Activated naive CD8-positive, alpha-beta T cell treated with anti-CD3 and anti-CD28 coated beads, Interleukin-2, amount 50 U/mL, for 24 hours (primary cell): ENCODE data around the gene PTCHD1.

ENCODE experiments used
- ATAC-seq: fragments of 150-1000 bp; cut with Tn5 transposase; one replicate; pipeline ENCODE4 v1.10.0; 2021
- DNase-seq: peaks from one replicate; pipeline ENCODE4 v3.0.0; 2021
- H3K27ac Mint-ChIP-seq: one replicate; pipeline ENCODE4 v1.8.0; 2021; ENCODE audit warnings: mild to moderate bottlenecking, mixed read lengths
- H3K27me3 Mint-ChIP-seq: one replicate; pipeline ENCODE4 v1.8.0; 2021; ENCODE audit warnings: mixed read lengths
- H3K36me3 Mint-ChIP-seq: one replicate; pipeline ENCODE4 v1.8.0; 2021; ENCODE audit warnings: low read depth, mixed read lengths
- H3K4me1 Mint-ChIP-seq: one replicate; pipeline ENCODE4 v1.8.0; 2021; ENCODE audit warnings: mixed read lengths
- H3K4me3 Mint-ChIP-seq: one replicate; pipeline ENCODE4 v1.8.0; 2021; ENCODE audit warnings: mild to moderate bottlenecking, moderate library complexity, mixed read lengths
- H3K9me3 Mint-ChIP-seq: one replicate; pipeline ENCODE4 v1.8.0; 2021; ENCODE audit warnings: mixed read lengths

Gene PTCHD1

DNA sequence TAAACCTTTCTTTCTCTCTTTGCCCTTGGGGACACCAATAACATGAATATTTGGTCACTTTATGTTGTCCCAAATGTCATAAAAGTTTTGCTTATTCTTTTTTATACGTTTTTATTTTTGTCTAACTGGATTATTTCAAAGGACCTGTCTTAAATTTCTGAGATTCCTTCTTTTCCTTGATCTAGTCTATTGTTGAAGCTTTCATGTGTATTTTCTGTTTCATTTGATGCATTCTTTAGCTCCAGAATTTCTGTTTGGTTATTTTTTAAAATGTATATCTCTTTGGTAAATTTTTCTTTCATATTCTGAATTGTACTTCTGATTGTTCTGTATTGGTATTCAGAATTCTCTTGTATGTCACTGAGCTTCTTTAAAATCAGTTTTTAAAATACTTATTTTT, 88.3 kb downstream of the PTCHD1 start:
- no peak for DNase-seq

DNA sequence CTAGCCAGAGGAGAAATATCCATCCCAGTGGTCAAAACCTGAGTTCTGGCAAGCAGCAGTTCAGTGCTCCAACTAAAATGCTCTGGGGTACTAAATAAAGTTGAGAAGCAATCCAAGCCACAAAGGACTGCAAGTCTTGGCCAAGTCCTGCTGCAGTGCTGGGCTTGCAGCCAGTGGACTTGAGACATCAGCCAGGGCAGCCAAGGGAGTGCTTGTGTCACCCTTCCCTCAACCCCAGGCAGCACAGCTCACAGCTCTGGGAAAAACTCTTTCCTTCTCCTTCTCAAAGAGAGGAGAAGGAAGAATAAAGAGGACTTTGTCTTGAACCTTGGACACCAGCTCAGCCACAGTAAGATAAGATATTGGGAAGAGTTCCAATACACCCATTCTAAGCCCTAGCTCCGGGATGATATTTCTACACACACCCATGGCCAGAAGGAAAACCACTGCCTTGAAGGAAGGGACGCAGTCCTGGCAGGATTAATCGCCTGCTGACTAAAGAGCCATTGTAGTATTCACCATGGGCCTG, 99.8 kb downstream of the PTCHD1 start:
- Mint-ChIP-seq H3K27ac (no peak overlapping the region), H3K9me3 (peaks cover 2% of the 10 kb centered on the region), H3K4me3 (no peak overlapping the region), H3K27me3 (no peaks in the 10 kb centered on the region), H3K36me3 (peaks cover 2% of the 10 kb centered on the region), H3K4me1 (no peaks in the 10 kb centered on the region)
- ATAC-seq: no peak
- DNase-seq: no peak

More for the DNA sequence above, 88.3 kb downstream of the PTCHD1 start:
- no peaks in the 10 kb centered on the region for H3K4me1 Mint-ChIP-seq
- peaks cover 17% of the 10 kb centered on the region for H3K9me3 Mint-ChIP-seq
- ATAC-seq: no peak
- no peak overlapping the region for H3K4me3 Mint-ChIP-seq
- no peaks in the 10 kb centered on the region for H3K36me3 Mint-ChIP-seq
- no peaks in the 10 kb centered on the region for H3K27me3 Mint-ChIP-seq
- no peak overlapping the region for H3K27ac Mint-ChIP-seq

DNA sequence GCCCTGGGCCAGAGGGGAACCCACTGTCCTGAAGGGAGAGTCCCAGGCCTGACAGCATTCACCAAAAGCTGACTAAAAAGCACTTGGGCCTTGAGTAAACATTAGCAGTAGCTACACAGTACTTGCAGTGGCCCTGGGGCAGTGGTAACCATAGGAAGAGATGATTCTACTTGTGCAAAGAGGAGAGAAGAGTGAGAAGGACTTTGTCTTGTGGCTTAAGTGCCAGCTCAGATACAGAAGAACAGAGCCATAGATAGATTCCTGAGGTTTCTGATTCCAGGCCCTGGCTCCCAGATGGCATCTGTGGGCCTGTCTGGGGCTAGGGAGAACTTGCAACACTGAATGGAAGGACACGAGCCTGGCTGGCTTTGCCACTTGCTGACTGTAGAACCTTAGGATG, 100.5 kb downstream of the PTCHD1 start:
- no peak overlapping the region for H3K27ac Mint-ChIP-seq
- no peaks in the 10 kb centered on the region for H3K9me3 Mint-ChIP-seq
- no peak overlapping the region for H3K4me3 Mint-ChIP-seq
- ATAC-seq (no peak), DNase-seq (no peak)
- no peaks in the 10 kb centered on the region for H3K4me1 Mint-ChIP-seq
- H3K36me3 Mint-ChIP-seq: no peaks in the 10 kb centered on the region
- H3K27me3 Mint-ChIP-seq: no peaks in the 10 kb centered on the region

DNA sequence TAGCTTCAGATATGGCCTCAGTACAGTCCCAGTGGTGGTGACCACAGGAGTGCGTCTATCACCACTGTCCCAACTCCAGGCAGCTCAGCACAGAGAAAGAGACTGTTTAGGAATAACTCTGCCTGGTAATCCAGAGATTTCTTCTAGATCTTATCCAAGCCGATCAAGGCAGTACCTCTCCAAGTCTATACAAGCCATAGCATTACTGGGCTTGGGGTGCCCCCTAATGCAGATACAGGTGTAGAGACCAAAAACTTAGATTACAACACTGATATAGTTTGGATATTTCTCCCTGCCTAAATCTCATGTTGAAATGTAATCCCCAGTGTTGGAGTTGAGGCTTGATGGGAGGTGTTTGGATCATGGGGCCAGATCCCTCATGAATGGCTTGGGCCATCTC, 100.9 kb downstream of the PTCHD1 start:
- ATAC-seq (no peak), DNase-seq (no peak)
- Mint-ChIP-seq H3K9me3 (no peaks in the 10 kb centered on the region), H3K27ac (no peak overlapping the region), H3K4me1 (no peaks in the 10 kb centered on the region), H3K36me3 (no peaks in the 10 kb centered on the region), H3K4me3 (no peak overlapping the region), H3K27me3 (no peaks in the 10 kb centered on the region)

DNA sequence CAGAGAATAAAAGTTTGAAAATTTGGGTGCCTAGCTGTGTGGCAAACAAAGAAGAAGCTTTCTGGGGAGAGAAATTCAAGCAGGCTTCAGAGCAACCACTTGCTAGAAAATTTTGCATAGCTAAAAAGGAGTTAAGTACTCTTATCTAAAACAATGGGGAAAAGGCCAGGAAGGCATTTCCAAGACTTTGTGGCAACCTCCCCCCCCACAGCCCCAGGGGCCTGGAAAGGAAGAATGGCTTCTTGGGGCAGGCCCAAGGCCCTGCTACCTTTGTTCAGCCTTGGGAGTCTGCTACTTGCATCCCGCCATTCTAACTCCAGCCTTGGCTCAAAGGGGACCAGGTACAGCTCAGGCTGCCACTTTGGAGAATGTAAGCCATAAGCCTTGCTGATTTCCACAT, 102.2 kb downstream of the PTCHD1 start:
- H3K9me3 Mint-ChIP-seq: no peaks in the 10 kb centered on the region
- DNase-seq (no peak), ATAC-seq (no peak)
- no peaks in the 10 kb centered on the region for H3K36me3 Mint-ChIP-seq
- H3K27me3 Mint-ChIP-seq: no peaks in the 10 kb centered on the region
- no peak overlapping the region for H3K4me3 Mint-ChIP-seq
- no peaks in the 10 kb centered on the region for H3K4me1 Mint-ChIP-seq
- H3K27ac Mint-ChIP-seq: no peak overlapping the region

DNA sequence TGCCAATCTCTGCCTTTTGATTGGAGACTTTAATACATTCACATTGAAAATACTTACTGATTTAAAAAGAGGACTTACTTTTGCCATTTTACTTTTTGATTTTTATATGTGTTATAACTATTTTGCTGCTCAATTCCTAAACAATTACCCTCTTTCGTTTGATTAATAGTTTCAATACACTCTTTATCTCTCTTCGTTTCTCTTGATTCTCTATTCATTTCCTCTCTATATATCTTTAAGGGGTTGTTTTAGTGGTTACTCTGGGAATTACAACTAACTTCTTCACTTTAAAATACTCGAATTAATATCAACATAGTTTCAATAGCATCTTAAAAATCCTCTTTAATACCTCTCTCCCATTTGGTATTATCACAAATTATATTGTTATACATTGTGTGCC, 116.6 kb downstream of the PTCHD1 start:
- H3K27me3 Mint-ChIP-seq: no peaks in the 10 kb centered on the region
- H3K4me1 Mint-ChIP-seq: no peaks in the 10 kb centered on the region
- no peak overlapping the region for H3K4me3 Mint-ChIP-seq
- ATAC-seq: no peak
- H3K9me3 Mint-ChIP-seq: no peaks in the 10 kb centered on the region
- H3K27ac Mint-ChIP-seq: no peak overlapping the region
- H3K36me3 Mint-ChIP-seq: no peaks in the 10 kb centered on the region
- DNase-seq: no peak
